DND-41 (cell line): Measurements from ENCODE around the gene CTF1.

Experiments
- ATAC-seq: fragments of 200-7000 bp; cut with Tn5 transposase; 3 replicates; pipeline ENCODE4 v1.9.1; 2021; ENCODE audit warnings: low read depth; ENCODE audit not compliant: insufficient read depth
- DNase-seq: peaks from one replicate; pipeline ENCODE4 v3.0.0-alpha.2; 2020
- H2AFZ ChIP-seq: 2 replicates; pipeline ENCODE4 v1.6.0; 2012; ENCODE audit warnings: low read depth, low read length
- H3K27ac ChIP-seq: 2 replicates; pipeline ENCODE4 v1.5.1; 2012; ENCODE audit warnings: low read length, inconsistent platforms
- H3K27me3 ChIP-seq: fragments of 200-600 bp; sonication (generic); 2 replicates; pipeline ENCODE4 v1.6.0; 2012; ENCODE audit warnings: low read length, mild to moderate bottlenecking, inconsistent platforms; ENCODE audit not compliant: insufficient read depth, poor library complexity
- H3K36me3 ChIP-seq: 2 replicates; pipeline ENCODE4 v1.5.1; 2012; ENCODE audit warnings: low read length, inconsistent platforms; ENCODE audit not compliant: insufficient read depth
- H3K4me1 ChIP-seq: 2 replicates; pipeline ENCODE4 v1.5.1; 2012; ENCODE audit warnings: mild to moderate bottlenecking, low read length; ENCODE audit not compliant: insufficient read depth
- H3K4me2 ChIP-seq: 2 replicates; pipeline ENCODE4 v1.6.0; 2012; ENCODE audit warnings: mild to moderate bottlenecking, moderate library complexity, low read length, inconsistent platforms; ENCODE audit not compliant: insufficient read depth
- H3K4me3 ChIP-seq, 2 experiments: fragments of 200-600 bp in 1 of 2; shearing (Covaris generic) in 1 of 2; 2 replicates each; pipeline ENCODE4 v1.5.1; 2012 to 2016; ENCODE audit warnings: inconsistent platforms in 2 of 2, low read length in 2 of 2, mild to moderate bottlenecking in 2 of 2, low read depth in 1 of 2, moderate library complexity in 1 of 2
- H3K79me2 ChIP-seq: 2 replicates; pipeline ENCODE4 v1.6.0; 2012; ENCODE audit warnings: low read length, inconsistent platforms; ENCODE audit not compliant: insufficient read depth
- H3K9ac ChIP-seq: 2 replicates; pipeline ENCODE4 v1.6.0; 2012; ENCODE audit warnings: low read depth, mild to moderate bottlenecking, inconsistent platforms, low read length, moderate library complexity
- H3K9me3 ChIP-seq: 2 replicates; pipeline ENCODE4 v1.5.1; 2012; ENCODE audit warnings: low read length, moderate library complexity, mild to moderate bottlenecking, inconsistent platforms; ENCODE audit not compliant: insufficient read depth, severe bottlenecking
- H4K20me1 ChIP-seq: 2 replicates; pipeline ENCODE4 v1.6.0; 2012; ENCODE audit warnings: low read length; ENCODE audit not compliant: insufficient read depth
- CTCF ChIP-seq: IDR thresholded peaks from 2 replicates; pipeline ENCODE4 v1.5.1; 2012; ENCODE audit warnings: borderline replicate concordance, low read length, moderate library complexity, mild to moderate bottlenecking; ENCODE audit not compliant: poor library complexity, severe bottlenecking; ENCODE audit errors: extremely low read depth
- EZH2 ChIP-seq: IDR thresholded peaks from 3 replicates; pipeline ENCODE4 v1.6.1; 2012; ENCODE audit warnings: borderline replicate concordance, low read depth, mild to moderate bottlenecking, moderate library complexity, low read length, inconsistent platforms; ENCODE audit not compliant: severe bottlenecking

Gene CTF1

GRCh38 chr16:30951193-30951592 lies 54.8 kb downstream of the CTF1 start:
- no peak overlapping the region for H3K9ac ChIP-seq
- no peak overlapping the region for H2AFZ ChIP-seq
- no peak for ATAC-seq
- peaks cover 20% of the 10 kb centered on the region for H3K36me3 ChIP-seq
- no peaks in the 10 kb centered on the region for H4K20me1 ChIP-seq
- DNase-seq: no peak
- H3K4me3 ChIP-seq: no peak overlapping the region
- TF ChIP-seq CTCF (no peak), EZH2 (no peak)
- no peak overlapping the region for H3K4me2 ChIP-seq
- no peaks in the 10 kb centered on the region for H3K79me2 ChIP-seq
- no peak overlapping the region for H3K27ac ChIP-seq
- no peaks in the 10 kb centered on the region for H3K27me3 ChIP-seq
- H3K4me1 ChIP-seq: peaks cover 20% of the 10 kb centered on the region
- H3K9me3 ChIP-seq: no peaks in the 10 kb centered on the region

GRCh38 chr16:30951750-30952149 lies 55.3 kb downstream of the CTF1 start:
- H3K27me3 ChIP-seq: no peaks in the 10 kb centered on the region
- ATAC-seq (no peak), DNase-seq (no peak)
- TF ChIP-seq CTCF: no peak
- H3K79me2 ChIP-seq: peaks cover 4% of the 10 kb centered on the region
- H3K4me2 ChIP-seq: no peak overlapping the region
- H4K20me1 ChIP-seq: no peaks in the 10 kb centered on the region
- peaks cover 26% of the 10 kb centered on the region for H3K4me1 ChIP-seq
- H2AFZ ChIP-seq: no peak overlapping the region
- no peak overlapping the region for H3K9ac ChIP-seq
- H3K4me3 ChIP-seq: no peak overlapping the region
- H3K9me3 ChIP-seq: no peaks in the 10 kb centered on the region
- H3K27ac ChIP-seq: no peak overlapping the region
- peaks cover 15% of the 10 kb centered on the region for H3K36me3 ChIP-seq

GRCh38 chr16:30953111-30953510 lies 56.7 kb downstream of the CTF1 start:
- H3K27ac ChIP-seq: peak overlapping the region; percentile 51
- H3K4me2 ChIP-seq: no peak overlapping the region
- no peak for ATAC-seq
- H3K9me3 ChIP-seq: no peaks in the 10 kb centered on the region
- H3K9ac ChIP-seq: no peak overlapping the region
- H3K36me3 ChIP-seq: peaks cover 2% of the 10 kb centered on the region
- peaks cover 29% of the 10 kb centered on the region for H3K4me1 ChIP-seq
- DNase-seq: no peak
- H2AFZ ChIP-seq: no peak overlapping the region
- H3K27me3 ChIP-seq: no peaks in the 10 kb centered on the region
- H3K79me2 ChIP-seq: peaks cover 6% of the 10 kb centered on the region
- TF ChIP-seq EZH2 (no peak), CTCF (no peak)
- H3K4me3 ChIP-seq: no peak overlapping the region
- H4K20me1 ChIP-seq: no peaks in the 10 kb centered on the region
